HG03045 (cell line): ENCODE measurements around the gene TAF1A.

Source experiments
- ATAC-seq: cut with Tn5 transposase; IDR thresholded peaks from one replicate; pipeline ENCODE4 v1.9.1; 2021; ENCODE audit warnings: mild to moderate bottlenecking, moderate library complexity; ENCODE audit not compliant: unreplicated experiment

Gene TAF1A

DNA sequence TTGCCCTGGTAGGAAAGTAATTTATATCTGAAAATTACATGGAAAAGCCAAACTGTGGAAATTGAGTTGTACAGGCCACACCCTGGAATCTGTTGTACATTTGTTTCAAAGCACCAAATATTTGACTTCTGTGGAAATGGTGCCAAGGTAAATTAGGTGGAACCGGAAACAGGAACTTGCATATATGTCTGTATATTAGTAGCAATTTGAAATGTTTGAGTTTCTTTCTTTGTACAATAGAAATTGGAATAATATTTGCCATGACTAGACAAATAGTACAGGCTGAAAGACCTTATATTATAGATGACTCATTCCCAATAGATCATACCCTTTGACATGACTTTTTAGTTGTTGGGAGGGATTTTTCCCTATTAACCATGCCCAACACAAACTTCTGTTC is 10.5 kb upstream of the TAF1A start:
- ATAC-seq = no peak

DNA sequence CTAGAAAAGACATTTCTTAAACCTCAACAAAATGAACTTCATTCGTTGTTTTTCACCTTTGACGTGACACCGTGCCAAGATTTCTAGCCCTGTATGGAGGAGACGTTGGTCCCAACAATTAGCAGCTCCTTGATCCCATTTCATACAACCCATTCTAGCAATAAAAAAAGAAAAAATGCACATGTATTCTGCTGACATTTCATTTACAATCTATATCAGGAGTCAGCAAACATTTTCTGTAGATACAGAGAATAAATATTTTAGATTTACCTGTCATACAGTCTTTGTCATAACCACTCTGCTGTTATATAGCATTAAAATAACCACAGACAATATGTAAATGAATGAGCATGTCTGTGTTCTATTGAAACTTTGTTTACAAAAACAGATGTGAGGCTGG is 7.0 kb upstream of the TAF1A start:
- ATAC-seq = no peak

DNA sequence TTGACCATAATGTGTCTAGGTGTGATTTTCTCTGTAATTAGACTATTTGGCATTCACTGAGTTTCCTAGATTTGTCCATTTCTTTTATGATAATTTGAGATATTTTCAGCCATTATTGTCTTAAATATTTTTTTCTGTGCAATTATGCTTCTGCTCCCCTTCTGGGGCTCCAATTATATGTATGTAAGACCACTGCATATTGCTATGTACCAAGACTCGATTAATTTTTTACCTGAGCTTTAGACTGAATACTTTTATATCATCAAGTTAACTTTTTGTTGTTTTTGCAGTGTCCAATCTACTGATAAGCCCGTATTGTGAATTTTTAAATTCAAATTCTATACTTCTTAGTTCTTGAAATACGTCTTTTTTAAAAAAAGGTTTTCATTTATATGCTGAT is 5.1 kb upstream of the TAF1A start:
- ATAC-seq = no peak

DNA sequence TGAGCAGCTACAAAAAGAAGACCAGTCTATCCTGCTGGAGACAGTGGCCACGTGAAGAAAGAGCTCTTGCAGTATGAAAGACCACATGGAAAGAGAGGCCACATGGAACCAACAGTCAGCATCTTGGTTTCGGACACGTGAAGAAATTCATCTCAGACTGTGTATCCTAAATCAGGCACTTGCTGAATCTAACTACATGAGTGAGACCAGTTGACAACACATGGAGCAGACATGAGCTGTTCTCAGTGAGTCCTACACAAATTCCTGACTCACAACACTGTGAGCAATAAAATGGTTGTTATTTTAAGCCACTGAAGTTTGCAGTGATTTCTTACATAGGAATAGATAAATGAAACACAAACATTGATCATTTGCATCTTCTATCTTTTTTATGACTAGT is 2.4 kb upstream of the TAF1A start:
- ATAC-seq = no peak

DNA sequence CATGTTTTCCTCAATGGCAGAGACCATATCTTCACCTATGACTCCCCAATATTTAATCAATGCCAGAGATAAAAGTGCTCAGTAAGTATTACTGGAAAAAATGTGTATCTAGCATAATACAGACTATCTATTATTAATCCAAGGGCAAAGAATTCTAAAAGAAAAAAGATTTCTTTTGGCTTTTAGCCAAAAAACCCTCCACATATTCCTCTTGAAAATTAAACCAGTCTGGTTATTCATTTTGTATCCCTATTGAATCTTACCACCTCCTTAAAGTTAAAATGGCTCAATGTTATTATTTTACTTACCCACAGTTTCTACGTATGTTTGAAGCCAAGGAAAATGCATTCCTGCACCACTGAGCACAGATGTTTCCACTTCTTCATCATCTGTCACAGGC is 1.6 kb downstream of the TAF1A start:
- ATAC-seq = no peak

DNA sequence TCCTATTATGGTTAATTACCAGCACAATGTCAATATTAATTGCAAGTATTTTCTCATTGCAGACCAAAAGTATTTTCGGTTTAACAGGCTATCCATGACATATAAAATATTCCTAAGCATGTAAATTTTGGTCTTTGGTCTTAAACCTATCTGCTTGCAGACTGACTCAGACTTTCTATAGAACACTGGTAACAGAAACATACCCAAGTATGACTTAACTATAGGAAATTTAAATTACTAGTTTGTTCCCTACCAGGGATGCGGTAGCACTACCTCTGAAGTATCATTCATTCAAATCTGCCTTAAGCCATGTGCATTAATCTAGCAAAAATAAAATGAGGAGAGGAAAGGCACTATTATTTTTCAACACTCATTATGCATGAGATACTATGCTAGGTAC is 2.9 kb downstream of the TAF1A start:
- ATAC-seq = no peak

DNA sequence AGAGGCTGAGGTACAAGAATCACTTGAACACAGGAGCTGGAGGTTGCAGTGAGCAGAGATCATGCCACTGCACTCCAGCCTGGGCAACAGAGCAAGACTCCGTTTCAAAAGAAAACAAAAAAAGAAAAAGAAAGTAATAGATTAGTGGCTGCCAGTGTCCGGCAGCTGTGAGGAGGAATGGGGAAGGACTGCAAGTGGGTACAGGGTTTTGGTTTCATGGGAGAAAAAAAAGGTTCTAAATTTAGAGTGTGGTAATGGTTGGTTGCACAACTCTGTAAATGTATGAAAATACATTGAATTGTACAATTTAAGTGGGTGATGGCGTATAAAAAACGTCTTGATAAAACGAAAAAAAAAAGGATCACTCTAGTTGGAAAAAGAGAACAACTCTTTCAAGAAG is 6.7 kb downstream of the TAF1A start:
- peak; percentile 88 for ATAC-seq

DNA sequence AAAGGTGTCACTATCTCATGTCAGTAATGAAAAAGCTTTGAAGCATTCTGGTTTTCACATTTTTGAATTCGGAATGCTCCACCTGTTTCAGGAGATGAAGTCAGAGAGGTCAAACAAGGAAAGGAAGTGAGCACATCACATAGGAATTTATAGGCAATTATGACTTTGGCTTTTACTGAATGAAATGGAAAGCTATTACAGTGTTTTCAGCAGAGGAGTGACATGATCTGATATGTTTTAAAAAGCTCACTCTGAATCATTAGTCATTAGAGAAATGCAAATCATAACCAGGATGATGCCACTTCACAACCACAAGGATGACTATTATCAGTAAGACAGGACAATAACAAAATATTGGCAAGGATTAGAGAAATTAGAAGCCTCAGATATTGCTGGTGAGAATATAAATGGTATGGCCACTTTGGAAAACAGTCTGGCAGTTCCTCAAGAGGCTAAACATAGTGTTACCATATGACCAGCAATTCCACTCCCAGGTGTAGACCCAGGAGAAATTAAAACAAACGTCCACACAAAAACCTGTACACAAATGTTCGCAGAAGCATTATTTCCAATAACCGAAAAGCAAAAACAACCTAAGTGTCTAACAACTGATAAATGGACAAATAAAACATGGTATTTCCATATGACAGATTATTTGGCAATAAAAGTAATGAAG is 7.5 kb downstream of the TAF1A start:
- ATAC-seq = no peak

DNA sequence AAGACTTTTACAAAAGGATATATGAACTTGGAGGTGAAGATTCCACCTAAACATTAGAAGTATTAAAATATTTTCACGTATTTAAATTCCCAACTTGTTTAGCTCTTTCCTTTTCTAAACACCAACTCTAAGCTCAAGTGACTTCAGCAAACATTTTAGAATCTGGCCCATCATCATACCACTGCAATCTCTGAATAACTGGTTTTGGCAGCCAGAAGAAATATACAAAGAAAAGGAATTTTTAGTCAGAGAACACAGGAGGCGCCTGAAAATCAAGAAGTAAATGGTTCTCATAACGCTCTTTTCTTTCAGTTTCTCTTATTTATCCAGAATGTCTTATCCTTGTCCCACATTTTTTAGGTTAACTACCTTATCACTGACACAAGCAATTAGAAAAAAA is 10.4 kb downstream of the TAF1A start:
- no peak for ATAC-seq

DNA sequence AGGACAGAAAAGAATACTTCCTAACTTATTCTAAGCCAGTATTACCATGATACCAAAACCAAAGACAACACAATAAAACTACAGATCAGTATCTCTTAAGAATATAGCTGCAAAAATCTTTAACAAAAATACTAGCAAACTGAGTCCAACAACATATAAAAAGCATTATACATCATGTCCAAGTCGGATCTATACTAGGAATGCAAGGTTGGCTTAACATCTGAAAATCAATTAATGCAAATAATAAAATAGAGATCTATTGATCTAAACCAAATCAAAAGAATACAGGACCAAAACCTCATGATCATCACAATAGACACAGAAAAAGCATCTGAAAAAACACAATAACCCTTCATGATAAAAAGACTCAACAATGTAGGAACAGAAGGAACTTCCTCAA is 18.9 kb downstream of the TAF1A start:
- no peak for ATAC-seq

DNA sequence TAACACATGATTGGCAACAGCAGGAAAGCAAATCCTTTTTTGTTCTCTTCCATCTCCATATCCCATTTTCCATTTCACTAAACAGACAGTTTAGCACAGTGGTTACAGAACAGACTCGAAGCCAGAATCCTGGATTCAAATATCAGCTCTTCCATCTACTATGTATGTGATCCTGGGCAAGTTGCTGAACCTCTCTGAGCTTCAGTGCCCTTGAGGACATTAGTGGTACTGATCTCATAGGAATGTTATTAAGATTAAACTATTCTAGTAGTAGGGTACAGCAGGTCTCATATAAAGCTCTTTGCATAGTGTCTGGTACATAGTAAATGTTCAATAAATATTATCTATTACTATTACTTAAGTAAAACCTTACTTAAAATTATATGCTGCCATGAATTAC is 28.1 kb downstream of the TAF1A start:
- no peak for ATAC-seq

DNA sequence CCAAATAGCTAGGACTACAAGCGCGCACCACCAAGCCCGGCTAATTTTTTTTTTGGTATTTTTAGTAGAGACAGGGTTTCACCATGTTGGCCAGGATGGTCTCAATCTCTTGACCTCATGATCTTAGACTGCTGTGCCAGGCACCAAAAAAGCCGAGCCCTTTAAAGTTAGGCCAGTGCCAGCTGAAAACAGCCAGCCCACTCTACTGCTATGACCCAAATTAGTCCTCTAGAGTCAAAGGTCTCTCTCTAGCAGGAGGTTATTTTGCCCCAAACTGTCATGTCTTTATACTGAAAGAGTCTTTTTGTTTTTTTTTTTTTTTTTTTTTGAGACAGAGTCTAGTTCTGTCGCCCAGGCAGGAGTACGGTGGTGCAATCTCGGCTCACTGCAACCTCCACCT is 32.2 kb downstream of the TAF1A start:
- ATAC-seq = no peak

DNA sequence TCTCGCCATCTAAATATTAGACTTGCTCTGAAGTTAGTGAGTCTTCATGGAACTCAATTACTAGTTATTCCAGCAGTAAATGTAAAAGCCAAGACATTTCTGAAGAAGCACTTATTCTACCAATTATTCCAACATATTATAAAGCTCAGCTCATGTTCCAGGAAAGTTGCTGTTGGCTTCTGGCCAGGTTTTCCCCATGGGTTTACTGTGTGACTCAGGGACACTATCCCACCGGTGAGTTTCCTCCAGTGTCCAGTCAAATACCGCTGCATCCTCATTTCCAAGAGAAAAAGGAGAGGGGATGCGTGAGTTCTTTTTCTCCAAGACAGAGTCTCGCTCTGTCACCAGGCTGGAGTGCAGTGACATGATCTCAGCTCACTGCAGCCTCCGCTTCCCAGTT is 32.6 kb downstream of the TAF1A start:
- ATAC-seq = no peak

DNA sequence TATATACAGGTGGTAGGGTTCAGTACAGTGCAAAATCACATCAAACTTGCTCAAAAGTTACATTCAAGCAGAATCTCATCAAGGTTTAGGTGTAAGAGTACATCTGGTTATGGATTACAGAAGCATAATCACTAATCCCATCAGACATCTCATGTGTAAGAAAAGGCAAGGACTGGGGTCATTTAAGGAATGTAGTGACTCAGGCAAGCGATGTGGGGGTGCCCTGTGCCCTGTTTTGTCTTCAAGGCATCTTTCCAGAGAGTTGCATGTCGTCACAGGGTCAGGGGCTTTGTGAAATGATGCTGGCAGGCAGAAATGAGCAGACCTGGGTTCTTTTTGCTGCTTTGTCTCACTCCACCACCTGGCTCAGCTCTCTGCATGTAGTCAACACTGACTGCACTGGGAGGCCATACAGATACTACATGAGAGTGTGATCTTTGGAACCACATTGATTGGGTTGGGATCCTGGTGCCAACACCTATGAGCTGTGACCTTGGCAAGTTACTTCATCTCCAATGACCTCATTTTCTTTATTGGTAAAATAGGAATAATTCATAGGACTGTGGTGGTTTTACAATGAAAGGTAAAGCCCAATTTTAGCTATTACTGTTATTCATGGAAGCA is 33.6 kb downstream of the TAF1A start:
- ATAC-seq = no peak

DNA sequence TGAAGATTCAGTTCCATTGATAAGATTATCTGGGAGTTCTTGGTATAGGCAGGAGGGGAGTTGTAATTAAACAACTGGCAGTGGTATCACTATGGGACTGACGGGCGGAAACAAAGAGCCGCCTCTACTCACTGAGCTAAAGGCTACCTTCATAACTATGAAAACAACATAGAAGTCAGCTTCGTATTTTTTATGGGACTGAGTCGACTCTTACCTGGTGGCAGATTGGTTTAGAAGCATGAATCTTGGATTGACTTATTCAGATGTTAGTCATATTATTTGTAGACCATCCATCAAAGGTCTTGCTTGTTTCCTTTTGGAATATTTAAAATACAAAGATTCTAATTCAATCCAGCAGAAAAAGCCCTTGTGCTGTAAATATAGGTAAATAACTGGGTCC is 35.6 kb downstream of the TAF1A start:
- no peak for ATAC-seq

DNA sequence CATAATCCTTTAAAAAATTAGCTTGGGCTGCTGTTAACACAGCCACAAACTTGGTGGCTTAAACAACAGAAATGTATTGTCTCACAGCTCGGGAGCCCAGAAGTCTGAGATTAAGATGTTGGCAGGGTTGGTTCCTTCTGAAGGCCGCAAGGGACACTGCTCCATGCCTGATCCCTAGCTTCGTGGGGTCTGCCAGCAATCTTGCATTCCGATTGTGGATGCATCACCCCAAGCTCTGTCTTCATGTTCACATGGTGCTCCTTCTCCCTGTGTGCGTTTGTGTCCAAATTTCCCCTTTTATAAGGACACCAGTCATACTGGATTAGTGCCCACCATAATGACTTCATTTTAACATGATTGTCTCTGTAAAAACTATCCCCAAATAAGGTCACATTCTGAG is 36.9 kb downstream of the TAF1A start:
- ATAC-seq = no peak

DNA sequence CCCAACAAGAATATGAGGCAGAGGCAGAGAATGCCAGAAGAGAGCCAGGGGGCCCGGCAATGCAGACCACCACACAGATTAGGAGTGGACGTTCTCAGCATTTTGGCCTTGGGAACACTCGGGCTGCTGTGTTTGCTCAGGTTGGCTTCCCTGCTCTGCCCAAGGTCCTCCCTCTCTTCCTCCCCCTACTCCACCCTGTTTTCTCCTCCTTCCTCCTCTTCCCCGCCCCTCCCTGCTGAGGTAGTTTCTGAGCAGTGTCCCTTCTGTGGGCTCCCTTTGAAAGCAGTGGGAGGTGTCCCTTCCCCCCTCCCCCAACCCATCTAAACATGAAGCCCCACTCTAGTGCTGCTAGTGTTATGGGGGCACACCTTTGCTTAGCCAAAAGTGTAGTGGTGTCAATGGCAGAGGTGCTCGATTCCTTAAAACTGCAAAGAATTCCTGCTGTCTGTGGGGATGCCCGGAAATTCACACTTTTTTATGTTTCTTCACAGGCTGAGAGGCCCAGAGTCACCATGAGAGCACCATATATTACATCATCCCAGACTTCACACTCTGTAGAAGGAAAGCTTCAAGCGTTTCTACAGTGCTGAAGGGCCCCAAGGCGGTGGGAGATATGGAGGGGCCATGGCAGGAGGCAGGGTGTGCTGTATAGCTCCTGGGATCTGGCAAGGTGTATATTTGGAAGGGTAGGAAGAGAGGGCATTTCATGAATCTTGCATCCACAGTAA is 41.6 kb downstream of the TAF1A start, which contains the start of gene HHIPL2:
Gene HHIPL2, minus strand, starts transcription at position 161 of the 728 bp plus-strand sequence. Its CDS starts 60 bp downstream, at position 101.
- no peak for ATAC-seq

DNA sequence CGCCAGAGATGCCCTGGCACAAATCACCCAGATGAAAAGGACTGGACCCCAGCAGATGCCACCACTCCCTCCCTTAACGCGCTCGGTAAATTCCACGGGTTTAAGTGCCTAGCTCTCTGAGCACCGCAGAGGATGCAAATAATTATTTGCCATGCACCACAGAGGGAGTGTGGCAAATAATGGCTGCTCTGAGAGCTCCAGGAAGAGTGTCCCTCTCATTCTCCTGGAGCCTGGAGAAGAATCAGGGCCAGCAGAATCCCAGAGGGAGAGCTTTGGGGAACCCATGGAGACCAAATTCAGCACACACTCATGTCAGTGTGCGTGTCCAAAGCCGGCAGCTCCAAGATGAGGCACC is 42.5 kb downstream of the TAF1A start:
- ATAC-seq = no peak

DNA sequence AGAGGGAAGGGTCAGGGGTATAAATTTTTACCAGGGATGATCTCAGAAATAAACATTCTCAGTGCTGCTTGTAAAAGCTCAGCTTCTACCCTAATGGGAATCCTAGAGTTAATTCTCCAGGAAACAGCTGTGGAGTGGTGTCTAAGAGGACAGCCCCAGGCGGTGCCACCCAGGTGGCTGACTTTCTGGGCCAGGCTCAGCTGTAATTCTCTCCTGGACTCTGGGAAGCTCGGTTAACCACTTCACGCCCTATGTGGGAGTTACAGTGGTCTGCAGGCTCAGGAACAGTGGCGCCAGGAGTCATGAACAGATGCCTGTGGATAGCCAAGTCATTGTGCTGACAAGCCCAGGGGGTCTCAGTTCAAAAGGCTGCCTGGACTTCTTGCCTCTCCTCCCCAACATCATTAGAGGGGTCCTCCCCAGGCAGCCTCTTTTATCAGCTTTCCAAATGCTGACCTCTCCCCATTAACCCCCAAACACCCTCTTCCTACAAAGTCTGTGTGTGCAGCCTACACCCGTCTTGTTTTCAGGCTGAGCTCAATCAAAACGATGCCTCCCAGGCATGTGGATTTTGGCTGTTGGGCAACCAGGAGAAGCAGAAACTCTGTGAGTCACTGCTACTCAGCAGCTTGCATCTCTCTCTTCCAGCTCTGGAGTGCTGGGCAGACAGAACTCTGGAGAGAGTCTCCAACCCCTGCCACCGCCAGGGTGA is 43.0 kb downstream of the TAF1A start:
- ATAC-seq = no peak

DNA sequence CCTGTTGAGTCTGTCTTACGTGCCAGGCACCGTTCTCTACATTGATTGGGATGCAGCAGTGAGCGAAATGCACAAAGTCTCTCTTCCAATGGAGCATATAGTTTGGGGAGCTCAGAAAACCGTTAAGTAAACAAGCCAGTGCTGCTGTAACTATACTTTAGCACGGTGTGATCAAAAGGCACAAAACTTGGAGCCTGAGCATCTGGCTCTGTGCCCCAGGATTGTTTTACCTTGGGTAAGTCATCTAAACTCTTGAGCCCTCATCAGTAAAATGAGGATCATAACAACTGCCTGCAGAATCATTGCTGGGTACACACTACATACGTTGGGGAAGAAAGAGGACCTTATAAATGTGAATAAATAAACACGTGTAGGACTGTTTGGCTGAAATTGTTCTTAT is 43.6 kb downstream of the TAF1A start:
- no peak for ATAC-seq

DNA sequence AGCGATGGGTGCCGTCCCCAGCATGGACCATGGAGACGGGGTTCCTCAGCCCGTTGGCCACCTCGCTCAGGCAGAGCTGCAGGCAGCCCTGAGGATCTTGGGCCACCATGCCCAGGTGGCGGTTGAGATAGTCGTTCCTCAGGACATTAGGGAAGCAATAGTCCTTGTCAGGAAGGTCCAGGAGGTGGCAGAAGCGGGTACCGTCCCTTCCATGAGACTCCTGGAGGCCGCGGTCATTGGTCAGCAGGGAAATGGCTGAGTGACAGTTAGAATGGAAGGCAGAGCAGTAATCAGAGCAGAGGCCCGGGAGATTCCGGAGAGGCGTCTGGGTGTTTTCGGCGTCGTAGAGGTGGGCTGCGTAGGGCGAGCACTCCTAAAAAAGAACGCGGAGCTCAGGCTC is 45.9 kb downstream of the TAF1A start:
- no peak for ATAC-seq

DNA sequence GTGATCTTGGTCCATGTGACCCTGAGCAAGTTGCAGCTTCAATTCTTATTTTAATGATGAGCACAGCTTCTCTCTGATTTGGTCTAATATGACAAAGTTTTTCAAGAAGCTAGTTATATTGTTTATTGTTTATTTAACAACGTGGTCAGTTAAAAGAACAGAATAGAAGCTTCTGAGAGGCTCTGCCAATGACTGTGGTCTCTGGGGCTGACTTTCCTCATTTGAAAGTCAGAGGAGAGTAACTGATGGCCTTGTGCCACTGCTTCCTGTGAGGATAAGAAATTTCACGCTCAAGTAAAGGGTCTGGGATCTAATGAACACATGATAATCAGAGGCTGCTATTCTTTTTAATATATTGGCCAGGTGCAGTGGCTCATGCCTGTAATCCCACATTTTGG is 49.1 kb downstream of the TAF1A start:
- no peak for ATAC-seq
